K562 (cell line): ENCODE data around the gene TRAPPC12. TPM values are rescaled to one million over a fixed set of nuclear protein-coding genes. Genes with fewer than 3 reads are reported as not detected.

ENCODE experiments used
- ATAC-seq: fragments of 200-7000 bp; cut with Tn5 transposase; 3 replicates; pipeline ENCODE4 v1.9.1; 2020; ENCODE audit warnings: moderate library complexity
- BruUV-seq: library from RNA; stranded (reverse); fragments of 400-500 nt; replicated peaks from 2 replicates; lab custom pipeline; 2021; lab: Mats Ljungman, UMichigan
- CTCF ChIA-PET: fragments of 300-600 bp; formaldehyde crosslinking; extraction: SDS; loops from one replicate; lab custom pipeline; 2021; ENCODE audit warnings: low intra/inter-chr PET ratio; lab: Yijun Ruan, JAX
- POLR2A ChIA-PET: fragments of 300-600, 350-650 bp; sonication (Branson Sonifier 250); formaldehyde crosslinking; extraction: SDS; loops from one replicate; lab custom pipeline; 2021; ENCODE audit warnings: antibody characterized with exemption, inconsistent platforms; lab: Yijun Ruan, JAX
- DNase-seq, 4 experiments: peaks; one replicate each; pipeline versions ENCODE4 v3.0.0 to v3.0.0-alpha.2; 2011 to 2018; ENCODE audit warnings: low spot score in 3 of 4, mixed read lengths in 3 of 4; ENCODE audit errors: extremely low read depth in 1 of 4
- FAIRE-seq: peaks from 2 replicates; lab custom pipeline; 2011; peaks lifted over from hg19 to GRCh38; lab: Jason Lieb, UNC
- H2AFZ ChIP-seq: 2 replicates; pipeline ENCODE4 v1.6.0; 2011; ENCODE audit warnings: low read depth, low read length, control low read depth, inconsistent platforms
- H3K27ac ChIP-seq: fragments of 200-600 bp; 3 replicates; pipeline ENCODE4 v1.8.0; 2011; ENCODE audit warnings: low read depth, mild to moderate bottlenecking, control low read depth, inconsistent platforms, low read length, moderate library complexity, mixed read lengths; ENCODE audit errors: extremely low read depth
- H3K27me3 ChIP-seq, 2 experiments: fragments of 300-600 bp in 1 of 2; 2 replicates in 1 of 2; 3 replicates in 1 of 2; pipeline versions ENCODE4 v1.6.0 to v1.8.0; 2011; ENCODE audit warnings: inconsistent platforms in 2 of 2, low read length in 2 of 2, mild to moderate bottlenecking in 1 of 2, mixed read lengths in 1 of 2, moderate library complexity in 1 of 2; ENCODE audit not compliant: control insufficient read depth in 2 of 2, insufficient read depth in 2 of 2
- H3K36me3 ChIP-seq: fragments of 300-600 bp; 3 replicates; pipeline ENCODE4 v1.8.0; 2011; ENCODE audit warnings: mild to moderate bottlenecking, low read length, inconsistent platforms; ENCODE audit not compliant: control insufficient read depth, insufficient read depth
- H3K4me1 ChIP-seq, 2 experiments: fragments of 200-600 bp in 1 of 2; replicated peaks in 1 of 2; 2 replicates in 1 of 2; 3 replicates in 1 of 2; pipeline versions ENCODE4 v1.5.1 to v1.8.0; 2011; ENCODE audit warnings: inconsistent platforms in 2 of 2, low read length in 2 of 2, mild to moderate bottlenecking in 1 of 2, mixed read lengths in 1 of 2, moderate library complexity in 1 of 2; ENCODE audit not compliant: control insufficient read depth in 2 of 2, insufficient read depth in 2 of 2
- H3K4me2 ChIP-seq: 2 replicates; pipeline ENCODE4 v1.6.1; 2011; ENCODE audit warnings: low read length, control low read depth, inconsistent platforms, mixed read lengths; ENCODE audit not compliant: insufficient read depth
- H3K4me3 ChIP-seq: fragments of 200-600 bp; sonication (generic), shearing (Covaris generic); 2 replicates; pipeline ENCODE4 v1.5.1; 2016; ENCODE audit warnings: control low read depth, inconsistent platforms
- H3K79me2 ChIP-seq: fragments of 200-600 bp; 3 replicates; pipeline ENCODE4 v1.8.0; 2011; ENCODE audit warnings: low read length, inconsistent platforms; ENCODE audit not compliant: control insufficient read depth, insufficient read depth
- H3K9ac ChIP-seq, 2 experiments: 2 replicates each; pipeline versions ENCODE4 v1.6.0 to v1.6.1; 2011; ENCODE audit warnings: low read depth in 2 of 2, low read length in 2 of 2, control low read depth in 1 of 2, inconsistent platforms in 1 of 2, mild to moderate bottlenecking in 1 of 2, mixed read lengths in 1 of 2; ENCODE audit not compliant: insufficient read depth in 1 of 2
- H3K9me1 ChIP-seq: one replicate; pipeline ENCODE4 v1.6.0; 2011; ENCODE audit warnings: inconsistent platforms, mild to moderate bottlenecking, low read length, moderate library complexity; ENCODE audit not compliant: control insufficient read depth, insufficient read depth
- H3K9me3 ChIP-seq: replicated peaks from 2 replicates; pipeline ENCODE4 v1.5.1; 2011; ENCODE audit warnings: low read depth, low read length, inconsistent platforms; ENCODE audit not compliant: control insufficient read depth, insufficient read depth
- H4K20me1 ChIP-seq: replicated peaks from 2 replicates; pipeline ENCODE4 v1.6.1; 2011; ENCODE audit warnings: low read length, inconsistent platforms, mixed read lengths; ENCODE audit not compliant: control insufficient read depth, insufficient read depth
- POLR2G ChIP-seq: fragments of 200-400 bp; formaldehyde crosslinking; IDR thresholded peaks from 2 replicates; pipeline ENCODE4 v1.6.1; 2017; ENCODE audit warnings: low read depth, mild to moderate bottlenecking, antibody characterized with exemption, low read length, moderate library complexity
- WGBS: fragments of 100-300 bp; shearing (Covaris generic); methylation state at CpG from one replicate; pipeline ENCODE4 v1.1.6; 2016; ENCODE audit warnings: low coverage, mixed read lengths; ENCODE audit not compliant: insufficient coverage; ENCODE audit errors: missing lambda C conversion rate; 5-methylcytosine and 5-hydroxymethylcytosine counted together
- in situ Hi-C: fragments of 300-500 bp; cut with MboI; formaldehyde crosslinking; loops from 4 replicates; pipeline ENCODE4 v1.15.0; 2018; ENCODE audit warnings: inconsistent platforms, mixed read lengths
- intact Hi-C: fragments of 100-400 bp; cut with micrococcal nuclease; formaldehyde crosslinking; loops from 2 replicates; pipeline ENCODE4 v1.14.2; 2022
- polyA plus RNA-seq, 8 experiments: library from polyadenylated mRNA; depleted of rRNA in 4 of 8; stranded (reverse) in 5 of 8; unstranded in 3 of 8; fragments of >200 nt; fragmentation: Nextera tagmentation in 2 of 8; fragmentation: Illumina TruSeq in 1 of 8; extraction: Ambion mirVana in 2 of 8; extraction: Trizol in 1 of 8; gene quantifications; 2 replicates each; pipeline versions ENCODE4 v1.2.1 to v1.2.3, GENCODE V29; 2011 to 2014; ENCODE audit warnings: inconsistent platforms in 1 of 8, missing spikeins in 1 of 8
- total RNA-seq, 7 experiments: library from RNA; depleted of rRNA in 6 of 7; stranded (reverse); fragments of >200 nt in 6 of 7; fragmentation: Illumina TruSeq in 2 of 7; extraction: Trizol in 2 of 7; gene quantifications; 2 replicates each; pipeline versions ENCODE4 v1.2.1 to v1.2.3, GENCODE V29; 2011 to 2021; ENCODE audit warnings: low replicate concordance in 1 of 7
- TF ChIP-seq, protein P1 (sequence below): fragments of 450-650 bp; IDR thresholded peaks from 2 replicates; pipeline ENCODE4 v1.6.1; 2016

The TRAPPC12 gene
- total and polyA plus RNA-seq, 9 of the 15 experiments (the other 6 are each of a cell fraction or from before 2014, with no cell fraction given) = 8.0 to 75.2 (median 39.1) TPM

DNA sequence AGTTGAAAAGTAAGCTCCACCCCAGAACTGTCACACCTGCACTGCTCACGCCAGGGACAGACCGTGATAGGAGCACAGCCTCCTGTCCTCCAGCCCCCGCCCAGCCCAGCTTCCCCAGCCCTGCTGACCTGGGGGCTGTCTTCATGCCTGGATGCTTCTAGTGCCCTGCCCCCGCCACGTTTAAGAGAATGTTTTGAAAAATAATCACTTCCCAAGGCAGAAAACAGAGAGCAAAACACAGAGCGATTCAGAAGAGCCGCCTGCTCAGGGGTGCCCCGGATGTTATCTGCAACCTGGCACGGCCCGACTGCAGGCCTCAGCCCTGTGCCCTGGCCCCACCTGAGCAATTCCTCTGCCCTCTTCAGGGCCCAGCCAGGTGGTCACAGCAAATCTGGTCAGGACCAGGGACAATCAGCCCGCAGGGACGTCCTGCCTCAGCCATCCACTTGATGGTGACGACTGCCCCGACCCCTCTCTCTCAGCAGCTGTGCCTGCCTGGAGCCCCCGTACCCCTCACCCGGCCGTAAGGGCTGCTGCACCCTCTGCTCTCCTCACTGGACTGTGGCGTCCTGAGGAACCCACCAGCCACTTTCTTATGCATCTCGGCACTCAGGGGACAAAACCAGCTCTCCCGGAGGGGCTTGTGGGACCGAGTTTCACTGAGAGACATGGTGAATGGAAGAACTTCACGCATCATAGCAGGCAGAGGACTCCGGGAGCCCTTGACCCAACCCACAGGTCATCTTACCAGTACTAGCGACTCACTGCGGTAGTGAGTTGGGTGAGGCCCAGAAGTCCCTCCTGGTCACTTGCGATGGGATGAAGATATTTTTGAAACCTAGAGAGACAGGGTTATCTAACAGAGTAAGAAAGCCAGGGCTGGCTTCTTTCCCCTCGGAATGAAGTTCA is 109.6 kb downstream of the TRAPPC12 start:
- DNase-seq (peak in 3 of 4 experiments; percentile 12 to 46 (median 42)), ATAC-seq (0 out of 3 replicates have a peak, but pooled peaks have one; percentile 8), FAIRE-seq (no peak)
- Histone ChIP-seq H3K9me1 (no peaks in the 10 kb centered on the region), H3K9ac (peak overlapping the region in 1 of 2 experiments; percentile 43; a peak in 2 of 4 replicates), H3K79me2 (no peaks in the 10 kb centered on the region), H3K36me3 (no peaks in the 10 kb centered on the region; the same call in 2 of the 3 replicates), H3K4me2 (no peak overlapping the region), H3K9me3 (peaks cover 1% of the 10 kb centered on the region), H2AFZ (no peak overlapping the region), H3K4me1 (peaks cover 10 to 39% of the 10 kb centered on the region in 2 experiments; a peak in 4 of 5 replicates), H3K27me3 (no peaks in the 10 kb centered on the region), H4K20me1 (no peaks in the 10 kb centered on the region), H3K4me3 (no peak overlapping the region), H3K27ac (no peak overlapping the region)
- in situ Hi-C loops (no loop called here), intact Hi-C loops (no loop called here)
- TF ChIP-seq POLR2G = peak; percentile 36; the same call in 1 of the 2 replicates
- TF ChIP-seq, protein P1, sequence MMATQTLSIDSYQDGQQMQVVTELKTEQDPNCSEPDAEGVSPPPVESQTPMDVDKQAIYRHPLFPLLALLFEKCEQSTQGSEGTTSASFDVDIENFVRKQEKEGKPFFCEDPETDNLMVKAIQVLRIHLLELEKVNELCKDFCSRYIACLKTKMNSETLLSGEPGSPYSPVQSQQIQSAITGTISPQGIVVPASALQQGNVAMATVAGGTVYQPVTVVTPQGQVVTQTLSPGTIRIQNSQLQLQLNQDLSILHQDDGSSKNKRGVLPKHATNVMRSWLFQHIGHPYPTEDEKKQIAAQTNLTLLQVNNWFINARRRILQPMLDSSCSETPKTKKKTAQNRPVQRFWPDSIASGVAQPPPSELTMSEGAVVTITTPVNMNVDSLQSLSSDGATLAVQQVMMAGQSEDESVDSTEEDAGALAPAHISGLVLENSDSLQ = no peak
- CTCF ChIA-PET = interaction anchor here (0.6 kb wide), 1 partner anchor 30 kb away, joined by 3 read pairs; the partner anchor contains the start of gene ADI1
- no TSS peak for BruUV-seq
- POLR2A ChIA-PET = no interaction called here
- WGBS = 48% methylated on average over 27 of the region's 27 CpGs
